ENCODE results near the gene KDM2B. TPM values are rescaled to one million over a fixed set of nuclear protein-coding genes. Genes with fewer than 3 reads are reported as not detected.

The KDM2B gene
- polyA plus RNA-seq, 3 donors: 9.7 to 68.1 (median 9.7) TPM

GRCh38 chr12:121440768-121441167 is 140.1 kb downstream of the KDM2B start:
- H3K79me2 ChIP-seq (ENCODE audit: insufficient read depth, low read length): peaks cover 7% of the 10 kb centered on the region
- H2AFZ ChIP-seq (ENCODE audit: insufficient read depth, low read depth, low read length, poor library complexity, severe bottlenecking): no peak overlapping the region
- DNase-seq: no peak
- H3K27ac ChIP-seq (ENCODE audit: low read depth in 1 of 2, low read length in 2 of 2): no peak overlapping the region
- Mint-ChIP-seq H3K27me3 (ENCODE audit: low read depth in 3 of 3) (no peaks in the 10 kb centered on the region), H3K36me3 (peaks cover 74 to 97% of the 10 kb centered on the region in 2 donors), H3K27ac (peak overlapping the region in 1 of 7 donors; percentile 74), H3K4me3 (no peak overlapping the region), H3K4me1 (peaks cover 13% of the 10 kb centered on the region), H3K9me3 (peaks cover 0 to 3% (median 0%) of the 10 kb centered on the region in 7 donors)
- H3K27me3 ChIP-seq (ENCODE audit: control insufficient read depth in 2 of 2, insufficient read depth in 2 of 2, low read length in 2 of 2): no peaks in the 10 kb centered on the region
- H3K4me1 ChIP-seq (ENCODE audit: control insufficient read depth in 1 of 2, insufficient read depth in 2 of 2, low read length in 2 of 2): peaks cover 6 to 8% of the 10 kb centered on the region in 2 donors
- 98% methylated on average over 10 of the region's 15 CpGs for WGBS (ENCODE audit: insufficient coverage)
- no peak overlapping the region for H3K4me3 ChIP-seq (replicated peaks in 1 of 3; ENCODE audit: low read depth in 2 of 3, low read length in 3 of 3)
- no peak overlapping the region for H3K9ac ChIP-seq (ENCODE audit: insufficient read depth, low read length, poor library complexity, severe bottlenecking)
- intact Hi-C loops (cut with micrococcal nuclease): loop anchor here (5.0 kb wide), 1 partner anchor 108 kb away; no protein-coding TSS in a partner anchor
- peaks cover 71 to 83% of the 10 kb centered on the region in 2 donors for H3K36me3 ChIP-seq (replicated peaks in 1 of 2; ENCODE audit: control insufficient read depth in 1 of 2, insufficient read depth in 2 of 2, low read length in 2 of 2)
- TF ChIP-seq, protein P1, sequence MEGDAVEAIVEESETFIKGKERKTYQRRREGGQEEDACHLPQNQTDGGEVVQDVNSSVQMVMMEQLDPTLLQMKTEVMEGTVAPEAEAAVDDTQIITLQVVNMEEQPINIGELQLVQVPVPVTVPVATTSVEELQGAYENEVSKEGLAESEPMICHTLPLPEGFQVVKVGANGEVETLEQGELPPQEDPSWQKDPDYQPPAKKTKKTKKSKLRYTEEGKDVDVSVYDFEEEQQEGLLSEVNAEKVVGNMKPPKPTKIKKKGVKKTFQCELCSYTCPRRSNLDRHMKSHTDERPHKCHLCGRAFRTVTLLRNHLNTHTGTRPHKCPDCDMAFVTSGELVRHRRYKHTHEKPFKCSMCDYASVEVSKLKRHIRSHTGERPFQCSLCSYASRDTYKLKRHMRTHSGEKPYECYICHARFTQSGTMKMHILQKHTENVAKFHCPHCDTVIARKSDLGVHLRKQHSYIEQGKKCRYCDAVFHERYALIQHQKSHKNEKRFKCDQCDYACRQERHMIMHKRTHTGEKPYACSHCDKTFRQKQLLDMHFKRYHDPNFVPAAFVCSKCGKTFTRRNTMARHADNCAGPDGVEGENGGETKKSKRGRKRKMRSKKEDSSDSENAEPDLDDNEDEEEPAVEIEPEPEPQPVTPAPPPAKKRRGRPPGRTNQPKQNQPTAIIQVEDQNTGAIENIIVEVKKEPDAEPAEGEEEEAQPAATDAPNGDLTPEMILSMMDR (IDR thresholded peaks at IDR 0.05): no peak
- no peaks in the 10 kb centered on the region for H3K9me3 ChIP-seq (replicated peaks in 1 of 2; ENCODE audit: control insufficient read depth in 1 of 2, insufficient read depth in 1 of 2, low read length in 2 of 2)
- H3K4me2 ChIP-seq (replicated peaks; ENCODE audit: extremely low read depth, low read length, poor library complexity, severe bottlenecking): no peak overlapping the region
- peaks cover 19% of the 10 kb centered on the region for H4K20me1 ChIP-seq (ENCODE audit: insufficient read depth, low read length)

GRCh38 chr12:121439715-121440114 is 141.1 kb downstream of the KDM2B start:
- Histone ChIP-seq H3K4me2 (replicated peaks; ENCODE audit: extremely low read depth, low read length, poor library complexity, severe bottlenecking) (no peak overlapping the region), H3K4me3 (replicated peaks in 1 of 3; ENCODE audit: low read depth in 2 of 3, low read length in 3 of 3) (no peak overlapping the region), H3K27ac (ENCODE audit: low read depth in 1 of 2, low read length in 2 of 2) (no peak overlapping the region), H3K4me1 (ENCODE audit: control insufficient read depth in 1 of 2, insufficient read depth in 2 of 2, low read length in 2 of 2) (peaks cover 6 to 8% of the 10 kb centered on the region in 2 donors), H3K9me3 (replicated peaks in 1 of 2; ENCODE audit: control insufficient read depth in 1 of 2, insufficient read depth in 1 of 2, low read length in 2 of 2) (no peaks in the 10 kb centered on the region), H3K9ac (ENCODE audit: insufficient read depth, low read length, poor library complexity, severe bottlenecking) (no peak overlapping the region), H3K27me3 (ENCODE audit: control insufficient read depth in 2 of 2, insufficient read depth in 2 of 2, low read length in 2 of 2) (no peaks in the 10 kb centered on the region), H3K79me2 (ENCODE audit: insufficient read depth, low read length) (peaks cover 9% of the 10 kb centered on the region), H3K36me3 (replicated peaks in 1 of 2; ENCODE audit: control insufficient read depth in 1 of 2, insufficient read depth in 2 of 2, low read length in 2 of 2) (peaks cover 68 to 80% of the 10 kb centered on the region in 2 donors), H4K20me1 (ENCODE audit: insufficient read depth, low read length) (peaks cover 17% of the 10 kb centered on the region), H2AFZ (ENCODE audit: insufficient read depth, low read depth, low read length, poor library complexity, severe bottlenecking) (no peak overlapping the region)
- Mint-ChIP-seq H3K4me1 (peaks cover 13% of the 10 kb centered on the region), H3K4me3 (no peak overlapping the region), H3K27me3 (ENCODE audit: low read depth in 3 of 3) (no peaks in the 10 kb centered on the region), H3K36me3 (peaks cover 73 to 97% of the 10 kb centered on the region in 2 donors), H3K9me3 (peaks cover 0 to 3% (median 0%) of the 10 kb centered on the region in 7 donors), H3K27ac (peak overlapping the region in 3 of 7 donors; percentile 11 to 53 (median 14))
- 96% methylated on average over 15 of the region's 16 CpGs for WGBS (ENCODE audit: insufficient coverage)
- no peak for DNase-seq
- intact Hi-C loops (cut with micrococcal nuclease): loop anchor here (5.0 kb wide), 1 partner anchor 107 kb away; no protein-coding TSS in a partner anchor
- TF ChIP-seq, protein P1 (IDR thresholded peaks at IDR 0.05): no peak

All from CD14-positive monocyte (primary cell).